Hematopoietic multipotent progenitor cell treated with erythropoietin and hydrocortisone succinate and interleukin-3 and kit ligand, for 17 days (in vitro differentiated cells): ENCODE measurements around the gene ZBTB32.

Experiments used
- DNase-seq: peaks from one replicate; pipeline ENCODE4 v3.0.0-alpha.2; 2015; ENCODE audit warnings: low spot score

The ZBTB32 gene

DNA sequence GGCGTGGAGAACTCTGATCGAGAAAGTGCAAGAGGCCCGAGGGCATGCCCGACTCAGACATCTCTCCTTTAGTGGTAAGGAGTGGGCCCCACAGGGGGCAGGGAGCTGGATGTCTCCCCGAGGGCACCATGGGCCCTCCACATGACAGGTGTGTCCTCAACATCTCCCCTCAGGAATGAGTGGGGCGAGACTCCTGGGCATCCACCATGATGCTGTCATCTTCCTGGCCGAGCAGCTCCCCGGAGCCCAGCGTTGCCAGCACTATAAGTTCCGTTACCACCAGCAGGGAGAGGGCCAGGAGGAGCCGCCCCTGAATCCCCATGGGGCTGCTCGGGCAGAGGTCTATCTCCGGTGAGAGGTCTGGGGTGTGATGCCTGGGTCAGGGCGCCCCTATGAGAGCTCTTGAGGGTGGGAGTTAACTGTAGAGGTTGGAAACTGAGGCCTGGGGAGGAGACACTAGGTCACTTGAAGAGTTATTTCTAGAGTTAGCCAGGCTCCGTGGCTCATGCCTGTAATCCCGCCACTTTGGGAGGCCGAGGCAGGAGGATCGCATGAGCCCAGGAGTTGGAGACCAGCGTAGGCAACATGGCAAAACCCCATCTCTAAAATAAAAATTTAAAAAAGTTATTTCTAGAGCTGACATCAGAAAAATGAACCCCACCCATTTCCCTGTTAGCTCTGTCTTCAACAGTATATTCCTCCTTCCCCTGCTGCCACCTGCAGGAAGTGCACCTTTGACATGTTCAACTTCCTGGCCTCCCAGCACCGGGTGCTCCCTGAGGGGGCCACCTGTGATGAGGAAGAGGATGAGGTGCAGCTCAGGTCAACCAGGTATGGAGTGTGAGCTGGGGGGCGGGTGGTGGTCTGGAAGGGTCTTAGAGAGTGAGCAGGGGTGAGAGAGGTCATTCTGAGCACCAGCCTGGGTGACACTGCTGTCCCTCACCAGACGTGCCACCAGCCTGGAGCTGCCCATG lies 32.8 kb downstream of the ZBTB32 start:
- DNase-seq: no peak

DNA sequence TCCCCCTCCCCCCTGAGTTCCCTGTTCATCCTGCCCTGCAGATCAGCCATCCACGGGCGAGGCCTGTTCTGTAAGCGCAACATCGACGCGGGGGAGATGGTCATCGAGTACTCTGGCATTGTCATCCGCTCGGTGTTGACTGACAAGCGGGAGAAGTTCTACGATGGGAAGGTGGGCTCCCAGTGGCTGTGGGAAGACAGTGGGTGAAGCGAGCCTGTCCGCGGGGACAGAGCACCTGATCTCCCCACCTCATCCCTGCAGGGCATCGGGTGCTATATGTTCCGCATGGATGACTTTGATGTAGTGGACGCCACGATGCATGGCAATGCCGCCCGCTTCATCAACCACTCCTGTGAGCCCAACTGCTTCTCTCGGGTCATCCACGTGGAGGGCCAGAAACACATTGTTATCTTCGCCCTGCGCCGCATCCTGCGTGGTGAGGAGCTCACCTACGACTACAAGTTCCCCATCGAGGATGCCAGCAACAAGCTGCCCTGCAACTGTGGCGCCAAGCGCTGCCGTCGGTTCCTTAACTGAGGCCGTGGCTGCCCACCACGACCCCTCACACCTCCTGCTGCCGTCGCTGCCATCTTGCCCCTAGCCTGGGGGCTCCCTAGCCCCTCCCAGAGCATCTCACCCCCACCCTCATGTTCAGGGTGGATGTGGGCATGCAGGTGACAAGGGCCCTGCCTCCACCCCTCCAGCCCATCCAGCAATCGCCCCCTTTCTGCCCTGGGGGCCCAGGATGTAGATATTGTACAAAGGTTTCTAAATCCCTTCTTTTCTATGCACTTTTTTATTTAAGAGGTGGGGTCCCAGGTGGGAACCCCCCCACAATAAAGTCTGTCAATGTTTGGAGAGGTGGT lies 33.9 kb downstream of the ZBTB32 start:
- no peak for DNase-seq

DNA sequence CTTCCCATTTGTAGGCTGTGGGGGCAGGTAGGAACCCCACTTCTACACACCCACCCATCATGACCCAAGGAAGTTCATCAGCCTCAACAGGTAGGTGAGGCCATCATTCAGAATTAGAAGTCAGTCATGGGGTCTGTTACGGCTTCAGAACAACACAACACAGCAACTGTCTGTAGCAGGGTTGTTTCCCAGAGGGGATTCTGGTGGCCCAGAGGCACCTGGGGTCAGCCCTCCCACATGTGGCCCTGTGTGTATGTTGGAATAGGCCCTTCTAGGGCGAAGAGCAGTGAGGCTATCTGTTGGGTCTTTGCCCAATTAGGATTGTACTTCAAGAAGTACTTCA lies 34.5 kb downstream of the ZBTB32 start:
- no peak for DNase-seq

DNA sequence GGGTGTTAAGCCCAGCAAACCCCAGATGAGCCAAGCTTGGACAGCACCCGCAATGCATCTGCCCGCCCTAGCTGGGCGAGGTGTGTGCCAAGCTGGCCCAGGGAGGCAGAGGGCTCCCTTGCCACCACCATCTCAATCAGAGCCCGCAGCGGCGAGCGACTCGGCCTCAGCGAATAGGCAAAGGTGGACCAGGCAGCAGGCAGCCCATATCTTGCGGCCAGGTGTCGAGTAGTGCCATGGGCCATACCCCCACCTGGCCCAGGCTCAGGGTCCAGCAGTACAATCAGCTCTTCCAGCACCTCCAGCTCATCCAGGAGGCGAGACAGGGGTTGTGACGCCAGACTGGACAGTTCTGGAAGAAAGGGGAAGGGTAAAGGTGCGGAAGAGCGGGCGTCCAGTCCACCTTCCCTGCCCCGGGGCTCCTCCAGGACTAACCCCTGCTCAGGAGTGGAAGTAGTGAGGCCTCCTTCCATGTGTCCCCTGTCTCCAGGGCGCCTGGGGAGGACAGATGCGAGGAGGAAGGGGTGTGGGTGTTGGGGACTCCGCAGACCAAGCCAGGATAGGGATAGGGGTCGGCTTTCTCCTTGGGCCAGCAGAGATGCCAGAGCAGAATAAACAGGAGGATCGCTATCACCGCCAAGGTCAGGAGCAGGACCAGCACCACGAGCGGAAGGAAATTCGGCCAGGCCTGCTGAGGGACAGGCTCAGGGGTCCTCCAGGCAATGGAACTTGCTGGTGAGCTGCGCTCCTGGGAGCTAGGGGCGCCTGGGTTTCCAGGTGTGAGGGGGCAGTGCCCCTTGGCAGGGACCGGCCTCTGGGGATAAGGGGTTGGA lies 35.1 kb downstream of the ZBTB32 start:
- no peak for DNase-seq

DNA sequence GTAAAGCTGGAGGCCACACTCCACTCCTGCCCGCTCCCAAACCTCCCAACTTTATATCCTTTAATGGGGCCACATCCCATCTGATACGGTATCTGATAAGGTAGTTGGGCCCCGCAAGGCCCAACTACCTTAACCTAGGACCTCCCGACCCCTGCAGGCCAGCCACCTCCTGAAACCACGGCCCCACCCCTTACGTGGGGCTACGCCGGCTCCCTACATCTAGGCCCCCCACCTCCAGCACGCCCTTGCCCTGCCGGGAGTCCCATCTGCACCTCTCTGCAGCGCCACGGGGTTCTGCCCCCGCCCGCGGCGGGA lies 35.7 kb downstream of the ZBTB32 start:
- no peak for DNase-seq

DNA sequence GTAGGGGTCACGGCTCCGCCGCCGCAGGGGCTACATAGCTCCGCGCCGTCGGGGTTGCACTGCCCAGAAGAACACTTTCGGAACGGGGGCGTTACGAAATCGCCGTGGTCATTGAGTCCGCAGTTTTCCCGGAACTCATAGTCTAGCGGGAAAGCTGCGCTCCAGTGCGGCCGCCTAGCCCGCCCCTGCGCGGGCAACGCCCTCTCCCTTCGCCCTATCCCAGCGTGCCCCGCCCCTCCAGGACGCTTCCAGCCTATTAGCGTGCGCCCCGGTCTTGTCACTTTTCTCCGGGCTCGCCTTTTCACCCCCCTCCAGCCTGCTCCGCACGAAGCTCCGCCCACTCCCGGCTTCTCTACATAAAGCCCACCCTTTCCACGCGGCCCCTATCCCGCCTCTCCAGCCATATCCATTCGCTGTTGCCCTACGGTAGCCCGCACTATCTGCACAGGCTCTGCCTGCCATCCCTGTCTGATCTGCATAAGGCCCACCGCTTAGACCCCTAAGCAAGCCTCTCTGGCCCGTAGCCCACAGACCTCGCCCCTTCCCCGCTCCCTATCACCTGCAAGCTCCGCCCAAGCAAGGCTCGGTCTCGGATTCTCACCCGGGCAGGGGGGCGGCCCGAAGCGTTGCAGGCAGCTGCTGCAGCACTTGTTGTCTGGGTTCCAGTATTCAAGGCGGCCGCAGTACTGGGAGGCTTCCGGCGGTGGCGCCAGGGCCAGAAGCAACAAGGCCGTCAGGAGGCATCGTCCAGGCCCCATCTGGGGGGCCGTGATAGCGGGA lies 36.3 kb downstream of the ZBTB32 start:
- DNase-seq: peak; percentile 94

DNA sequence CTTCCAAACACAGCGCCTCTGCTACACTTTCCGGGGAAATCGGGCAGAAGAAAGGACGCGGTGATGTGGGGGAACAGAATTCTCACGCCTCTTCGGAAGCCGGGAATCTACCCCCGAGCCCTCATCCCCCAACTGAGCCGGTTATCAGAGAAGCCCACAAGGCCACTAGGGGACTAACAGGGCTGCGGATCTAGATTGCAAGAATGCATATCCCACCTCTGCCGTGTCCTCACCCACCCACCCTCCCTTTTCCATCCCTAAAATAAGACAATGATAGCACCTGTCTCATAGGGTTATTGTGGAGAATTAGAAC lies 36.8 kb downstream of the ZBTB32 start:
- DNase-seq: no peak

DNA sequence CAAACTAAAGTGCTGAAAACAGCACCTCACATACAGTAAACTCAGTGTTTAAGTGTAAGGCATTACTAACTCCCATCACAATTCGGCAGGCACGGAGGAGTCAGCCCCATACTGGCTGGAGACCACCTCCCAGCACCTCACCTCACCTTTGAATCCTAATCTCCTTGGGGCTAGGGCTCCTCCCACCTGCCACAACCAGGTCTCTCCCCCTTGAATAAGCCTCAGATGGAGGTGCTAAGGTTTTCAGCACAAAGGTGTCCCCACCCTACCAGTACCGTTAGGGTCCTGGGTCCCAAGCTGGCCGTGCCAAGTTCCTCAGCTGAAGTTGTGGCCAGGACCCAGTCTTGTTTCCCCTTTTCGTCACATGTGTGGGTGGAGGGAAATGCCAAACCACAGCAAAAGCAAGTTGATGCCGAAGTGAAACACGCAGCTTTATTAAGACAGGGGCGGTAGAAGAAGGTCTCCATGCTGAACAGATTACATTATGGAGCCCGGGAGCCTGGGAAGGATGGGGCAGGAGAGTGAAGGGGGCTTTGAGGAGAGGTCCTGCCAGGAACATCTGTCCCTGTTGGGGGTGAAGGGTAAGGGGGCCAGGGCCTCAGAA lies 37.9 kb downstream of the ZBTB32 start, which contains the start of gene IGFLR1:
Gene IGFLR1, minus strand, starts transcription at position 332 of the 604 bp plus-strand sequence. CDS start 1,272 bp downstream, outside the sequence.
- DNase-seq: no peak

DNA sequence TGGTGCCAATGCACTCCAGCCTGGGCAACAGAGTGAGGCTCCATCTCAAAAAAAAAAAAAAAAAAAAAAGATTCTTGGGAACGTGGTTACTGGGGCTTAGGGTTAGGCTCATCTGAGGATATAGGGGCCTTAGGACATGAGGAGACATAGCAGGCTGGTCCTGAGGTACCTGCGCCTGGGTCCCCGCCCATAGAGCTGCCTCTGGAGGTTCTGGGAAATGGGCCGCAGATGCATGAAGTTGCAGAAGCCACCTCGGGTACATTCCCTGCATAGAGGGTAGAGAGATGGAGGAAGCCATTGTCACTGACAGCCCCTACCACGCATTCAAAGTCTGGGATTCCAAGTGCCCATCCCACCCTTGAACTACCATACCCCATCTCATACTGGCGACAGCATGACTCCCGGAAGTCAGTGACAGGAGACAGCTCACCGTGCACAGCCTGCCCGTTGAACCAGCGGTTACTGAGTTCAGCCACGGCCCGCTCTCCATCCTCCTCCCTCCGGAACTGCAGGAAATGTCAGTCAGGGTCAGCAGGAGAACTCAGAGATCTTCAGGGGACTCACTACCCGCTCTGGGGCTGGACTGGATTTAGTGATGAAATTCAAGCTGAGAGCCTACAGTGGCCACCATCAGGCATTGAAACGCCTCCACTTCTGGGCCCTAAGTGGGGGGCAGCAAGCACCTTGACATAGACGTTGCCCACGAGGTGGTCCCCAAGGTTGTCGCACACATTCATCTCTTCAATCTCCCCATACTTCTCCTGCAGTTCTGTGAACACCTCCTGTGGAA lies 39.5 kb downstream of the ZBTB32 start:
- no peak for DNase-seq

DNA sequence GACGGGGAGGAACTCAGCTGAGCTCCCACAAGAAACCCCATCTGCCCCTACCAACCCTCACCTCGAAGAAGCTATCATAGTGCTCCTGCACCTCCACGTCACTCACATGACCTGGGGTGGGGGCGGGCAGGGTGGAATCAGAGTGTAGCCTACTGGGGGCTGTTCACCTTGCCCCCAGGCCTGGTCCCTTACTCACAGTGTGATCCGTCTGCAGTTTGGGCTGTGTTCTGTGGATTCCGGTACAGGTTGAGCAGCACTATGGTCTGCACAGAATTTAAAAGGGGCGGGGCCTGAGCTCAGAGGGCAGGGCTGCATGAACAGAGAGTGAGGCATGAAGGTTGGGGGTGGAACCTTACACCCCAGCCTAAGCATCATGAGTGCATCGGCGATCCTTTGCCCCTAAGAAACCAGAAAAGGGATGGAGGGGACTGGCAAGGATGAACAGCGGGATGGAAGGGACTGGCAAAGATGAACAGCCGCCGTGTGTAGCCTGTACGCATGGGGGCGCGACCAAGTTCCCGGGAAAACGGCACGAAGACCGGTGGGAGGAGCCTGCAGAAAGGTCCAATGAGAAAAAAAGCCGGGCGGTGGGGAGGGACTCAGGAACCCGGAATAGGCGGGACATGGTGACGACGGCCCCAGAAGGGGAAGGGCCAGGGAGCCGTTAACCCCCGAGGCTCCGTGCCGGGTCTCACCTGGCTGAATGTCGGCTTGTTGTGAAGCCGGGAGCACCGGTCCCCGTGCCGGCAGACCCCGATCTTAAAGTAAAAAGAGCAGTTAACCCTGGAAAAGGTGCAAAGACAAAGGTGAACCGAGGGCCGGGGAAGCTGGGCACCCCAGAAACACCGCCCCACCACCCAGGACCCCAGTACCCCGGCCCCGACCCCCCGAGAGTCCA lies 40.3 kb downstream of the ZBTB32 start:
- peak; percentile 96 for DNase-seq

DNA sequence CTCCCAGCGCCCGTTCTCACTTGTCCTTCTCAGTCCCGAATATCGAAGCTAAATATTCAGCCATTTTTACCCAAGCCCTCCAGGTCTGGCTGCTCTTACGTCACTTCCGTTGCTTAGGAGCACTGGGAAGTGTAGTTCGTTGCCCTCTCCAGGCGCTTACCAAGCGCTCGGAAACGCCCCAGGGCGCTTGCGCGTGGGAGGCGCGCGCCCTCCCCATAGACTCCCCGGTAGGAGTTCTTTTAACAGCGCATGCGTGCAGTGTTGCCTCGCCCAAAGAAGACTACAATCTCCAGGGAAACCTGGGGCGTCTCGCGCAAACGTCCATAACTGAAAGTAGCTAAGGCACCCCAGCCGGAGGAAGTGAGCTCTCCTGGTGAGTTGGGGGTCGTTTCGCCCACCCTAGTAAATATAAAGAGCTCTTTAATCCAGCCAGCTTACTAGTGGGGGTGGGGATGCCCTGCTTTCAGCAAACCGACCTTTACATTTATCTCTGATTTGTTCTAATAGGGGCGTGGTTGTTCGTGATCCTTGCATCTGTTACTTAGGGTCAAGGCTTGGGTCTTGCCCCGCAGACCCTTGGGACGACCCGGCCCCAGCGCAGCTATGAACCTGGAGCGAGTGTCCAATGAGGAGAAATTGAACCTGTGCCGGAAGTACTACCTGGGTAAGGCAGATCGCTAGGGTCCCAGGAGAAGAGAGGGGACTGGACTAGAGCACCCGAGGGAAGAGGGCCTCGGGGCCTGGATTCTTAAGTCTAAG lies 41.1 kb downstream of the ZBTB32 start, which contains the start of the genes PSENEN and U2AF1L4:
Gene PSENEN, plus strand, starts transcription at position 324 of the 759 bp plus-strand sequence. Its CDS starts 280 bp downstream, at position 604.
Gene U2AF1L4, minus strand, starts transcription at position 91 of the 759 bp plus-strand sequence. Its CDS starts 27 bp downstream, at position 64.
- peak; percentile 100 for DNase-seq

DNA sequence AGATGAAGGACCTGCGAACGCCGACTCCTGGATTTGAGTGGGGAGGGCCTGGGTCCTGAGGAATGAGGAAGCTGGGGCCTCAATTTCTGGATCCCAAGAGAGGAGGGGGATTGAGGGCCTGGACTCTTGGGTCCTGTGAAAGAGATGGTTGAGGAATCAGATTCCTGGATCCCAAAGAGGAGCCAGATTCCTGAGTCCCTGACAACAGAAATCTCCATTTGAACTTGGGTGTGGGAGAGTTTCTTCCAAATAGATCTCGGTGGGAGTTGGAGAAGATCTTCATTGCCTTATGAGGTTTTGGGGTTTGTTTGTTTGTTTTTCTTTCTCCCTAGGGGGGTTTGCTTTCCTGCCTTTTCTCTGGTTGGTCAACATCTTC lies 41.7 kb downstream of the ZBTB32 start:
- no peak for DNase-seq

DNA sequence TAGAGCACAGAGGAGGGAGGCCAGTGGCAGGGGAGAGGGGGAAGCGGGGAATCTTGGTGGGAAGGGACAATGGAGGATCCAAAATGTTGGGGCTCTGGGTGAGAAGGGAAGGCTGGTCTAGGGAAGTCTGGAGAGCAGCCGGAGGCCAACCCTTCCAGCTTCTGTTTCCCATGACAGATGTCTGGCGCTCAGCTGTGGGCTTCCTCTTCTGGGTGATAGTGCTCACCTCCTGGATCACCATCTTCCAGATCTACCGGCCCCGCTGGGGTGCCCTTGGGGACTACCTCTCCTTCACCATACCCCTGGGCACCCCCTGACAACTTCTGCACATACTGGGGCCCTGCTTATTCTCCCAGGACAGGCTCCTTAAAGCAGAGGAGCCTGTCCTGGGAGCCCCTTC lies 42.2 kb downstream of the ZBTB32 start:
- no peak for DNase-seq

DNA sequence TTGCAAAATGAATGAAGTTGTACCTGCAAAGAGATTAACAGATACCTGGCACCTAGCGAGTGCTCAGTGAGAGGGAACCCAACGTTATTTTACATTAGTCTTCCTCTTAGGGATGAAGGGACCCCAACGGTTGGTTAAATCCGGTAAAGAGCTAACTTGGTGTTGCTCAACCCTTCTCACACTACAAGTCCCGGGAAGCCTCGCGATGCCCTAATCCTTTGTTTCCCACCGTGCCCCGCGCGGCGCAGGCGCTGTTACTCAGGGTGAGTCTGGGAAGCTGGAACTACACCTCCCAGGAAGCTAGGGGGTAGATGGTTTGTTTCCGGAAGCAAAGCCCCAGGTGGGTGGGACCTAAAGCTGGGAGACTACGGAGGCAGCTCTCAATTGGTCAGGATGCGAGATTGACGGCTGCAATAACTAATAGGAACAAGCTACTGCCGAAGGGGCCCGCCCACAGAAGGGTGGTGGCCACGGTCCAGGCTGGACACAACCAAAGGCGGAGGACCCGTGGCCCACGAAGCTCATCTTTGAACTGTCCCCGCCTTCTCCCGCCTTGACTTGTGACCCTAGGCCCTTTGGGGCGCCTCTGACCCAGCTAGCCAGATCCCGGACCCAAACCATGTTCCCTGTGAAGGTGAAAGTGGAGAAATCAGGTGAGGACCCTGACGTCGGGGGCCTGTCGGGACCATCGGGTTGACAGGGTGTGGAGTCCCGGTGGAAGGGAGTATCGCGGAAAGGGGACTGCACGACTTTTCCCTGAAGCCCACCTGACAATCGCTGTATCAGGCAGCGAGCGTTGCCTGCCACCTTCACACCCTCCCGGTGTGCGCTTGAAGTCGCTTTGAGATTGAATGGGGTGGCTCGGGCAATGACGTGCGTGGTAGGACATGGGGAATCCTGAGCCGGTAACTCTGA lies 44.0 kb downstream of the ZBTB32 start, which contains the start of gene LIN37:
Gene LIN37, plus strand, starts transcription at position 471 of the 915 bp plus-strand sequence. Its CDS starts 149 bp downstream, at position 620.
- DNase-seq: peak; percentile 100

DNA sequence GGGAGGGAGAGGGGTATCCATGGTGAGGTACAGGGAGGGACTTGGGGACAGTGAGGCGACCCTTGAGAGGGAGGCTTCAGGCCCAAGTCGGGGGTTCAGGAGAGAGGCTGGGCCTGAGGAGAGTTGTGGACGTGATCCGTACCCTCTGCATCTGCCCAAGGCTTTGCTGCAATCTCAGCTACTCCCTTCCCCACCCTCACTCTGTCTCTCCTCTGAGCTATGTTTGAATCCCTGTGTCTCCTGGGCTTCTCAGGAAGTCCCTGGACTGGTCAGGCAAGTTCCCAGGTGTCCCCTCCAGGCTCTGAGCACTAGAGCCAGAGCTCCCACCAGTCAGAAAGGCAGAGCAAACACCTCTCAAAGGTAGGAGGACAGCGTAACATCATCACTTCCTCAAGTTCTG lies 45.8 kb downstream of the ZBTB32 start:
- DNase-seq: no peak

DNA sequence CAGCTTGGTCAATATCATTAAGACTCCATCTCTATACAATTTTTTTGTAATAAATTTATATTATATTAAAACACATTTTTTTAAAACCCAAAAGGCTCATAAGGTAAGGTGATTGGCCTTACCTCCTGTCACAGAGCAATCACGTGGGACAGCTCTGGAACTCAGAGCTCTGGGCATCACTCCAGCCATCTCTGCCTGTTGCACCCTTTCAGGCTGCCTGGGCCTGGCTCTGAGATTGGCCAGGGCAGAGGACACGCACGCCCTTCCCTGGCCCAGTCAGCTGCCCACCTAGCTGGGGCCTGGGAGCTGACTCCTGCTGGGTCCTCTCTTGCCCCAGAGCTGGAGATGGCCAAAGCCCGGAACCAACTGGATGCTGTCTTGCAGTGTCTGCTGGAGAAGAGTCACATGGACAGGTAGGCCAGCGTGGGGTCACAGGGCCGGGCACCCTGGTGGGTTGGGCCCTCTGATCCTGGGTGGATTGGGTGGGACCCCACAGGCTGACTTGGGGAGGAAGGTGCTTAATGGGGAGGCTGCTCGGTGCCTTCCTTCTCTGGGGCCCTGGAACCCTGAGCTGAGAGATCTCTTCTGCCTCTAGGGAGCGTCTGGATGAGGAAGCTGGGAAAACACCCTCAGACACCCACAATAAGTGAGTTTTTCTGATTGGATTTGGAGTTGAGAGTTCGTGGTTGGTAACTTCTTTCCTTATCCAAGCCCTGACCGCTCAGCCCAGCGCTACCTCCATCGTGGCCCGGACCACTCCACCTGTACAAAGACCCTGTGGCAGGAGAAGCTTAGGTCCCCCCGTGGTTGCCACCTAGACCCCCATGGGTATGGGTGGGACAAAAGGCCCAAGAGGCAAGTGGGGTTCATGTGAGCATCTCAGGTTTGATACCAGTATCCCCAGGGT lies 47.7 kb downstream of the ZBTB32 start:
- DNase-seq: no peak
